Gastrocnemius medialis (tissue), 4 donors: Measurements from ENCODE around the gene VPS26B.

Experiments
- CTCF ChIP-seq, 5 experiments: fragments of 450-650 bp in 3 of 5; fragments of 200-600 bp in 2 of 5; sonication (generic) in 2 of 5; IDR thresholded peaks in 4 of 5; conservative IDR thresholded peaks in 1 of 5; 1 replicate in 4 of 5; 2 replicates in 1 of 5; pipeline ENCODE4 v1.5.1; 2016 to 2019; ENCODE audit warnings: antibody characterized with exemption in 5 of 5, mild to moderate bottlenecking in 3 of 5, moderate library complexity in 3 of 5
- POLR2A ChIP-seq, 2 donors: fragments of 450-650 bp; IDR thresholded peaks; one replicate each; pipeline ENCODE4 v1.6.1; 2017; ENCODE audit warnings: antibody characterized with exemption in 2 of 2, mild to moderate bottlenecking in 2 of 2, moderate library complexity in 2 of 2

GRCh38 chr11:134205729-134206128, 18.7 kb upstream of the VPS26B start:
- TF ChIP-seq CTCF (IDR thresholded peaks at IDR 0.05 in 4 of 5, conservative IDR thresholded peaks at IDR 0.05 in 1 of 5), result no peak
- TF ChIP-seq POLR2A (IDR thresholded peaks at IDR 0.05), result no peak
